Measurements from ENCODE around the gene EEFSEC.

- TF ChIP-seq SP1 (IDR thresholded peaks at IDR 0.05) (no peak), NFRKB (IDR thresholded peaks at IDR 0.05) (no peak), SUZ12 (IDR thresholded peaks at IDR 0.05) (no peak), ELF4 (IDR thresholded peaks at IDR 0.05) (no peak), L3MBTL2 (conservative IDR thresholded peaks at IDR 0.05) (no peak)
Measured at GRCh38 chr3:128296469-128297251, 143.4 kb downstream of the EEFSEC start.

Measured in HEK293T (cell line).